K562 (cell line): ENCODE results near the gene FCGR3B.
"Not testable (repeated sequence)": the region's sequence is repeated elsewhere in the genome, so short reads cannot be mapped to it uniquely, and the experiment has no call there.

Source experiments
- BDP1 ChIP-seq: IDR thresholded peaks from 3 replicates; pipeline ENCODE4 v1.6.1; 2011; ENCODE audit not compliant: insufficient read length, insufficient read depth
- CTCF ChIP-seq, 3 experiments: IDR thresholded peaks in 2 of 3; conservative IDR thresholded peaks in 1 of 3; 2 replicates each; pipeline ENCODE4 v1.5.1; 2011 to 2012; ENCODE audit warnings: low read length in 3 of 3, mild to moderate bottlenecking in 3 of 3, control low read depth in 2 of 3, improper control_type of control experiment in 1 of 3, inconsistent platforms in 1 of 3, low read depth in 1 of 3, mixed read lengths in 1 of 3, moderate library complexity in 1 of 3; ENCODE audit not compliant: insufficient read depth in 2 of 3
- GATAD2A ChIP-seq: fragments of 450-650 bp; IDR thresholded peaks from 2 replicates; pipeline ENCODE4 v1.6.1; 2017
- MBD2 ChIP-seq: sonication (generic); IDR thresholded peaks from 2 replicates; pipeline ENCODE4 v1.6.1; 2016; ENCODE audit warnings: low read depth, borderline replicate concordance
- NFIC ChIP-seq: fragments of 450-650 bp; IDR thresholded peaks from 2 replicates; pipeline ENCODE4 v1.6.1; 2017; ENCODE audit warnings: mild to moderate bottlenecking, inconsistent platforms
- POLR2A ChIP-seq: fragments of 450-650 bp; conservative IDR thresholded peaks from 2 replicates; pipeline ENCODE4 v1.6.1; 2016
- TF ChIP-seq, protein P1 (sequence below): fragments of 250-450 bp; sonication (Bioruptor Pico); IDR thresholded peaks from 2 replicates; pipeline ENCODE4 v1.4.0; 2020; ENCODE audit warnings: mild to moderate bottlenecking

- TF ChIP-seq, protein P1, sequence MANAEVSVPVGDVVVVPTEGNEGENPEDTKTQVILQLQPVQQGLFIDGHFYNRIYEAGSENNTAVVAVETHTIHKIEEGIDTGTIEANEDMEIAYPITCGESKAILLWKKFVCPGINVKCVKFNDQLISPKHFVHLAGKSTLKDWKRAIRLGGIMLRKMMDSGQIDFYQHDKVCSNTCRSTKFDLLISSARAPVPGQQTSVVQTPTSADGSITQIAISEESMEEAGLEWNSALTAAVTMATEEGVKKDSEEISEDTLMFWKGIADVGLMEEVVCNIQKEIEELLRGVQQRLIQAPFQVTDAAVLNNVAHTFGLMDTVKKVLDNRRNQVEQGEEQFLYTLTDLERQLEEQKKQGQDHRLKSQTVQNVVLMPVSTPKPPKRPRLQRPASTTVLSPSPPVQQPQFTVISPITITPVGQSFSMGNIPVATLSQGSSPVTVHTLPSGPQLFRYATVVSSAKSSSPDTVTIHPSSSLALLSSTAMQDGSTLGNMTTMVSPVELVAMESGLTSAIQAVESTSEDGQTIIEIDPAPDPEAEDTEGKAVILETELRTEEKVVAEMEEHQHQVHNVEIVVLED (CRISPR knock-in tag), result not testable (repeated sequence)
- not testable (repeated sequence) for TF ChIP-seq CTCF (IDR thresholded peaks at IDR 0.05 in 2 of 3, conservative IDR thresholded peaks at IDR 0.05 in 1 of 3; ENCODE audit: insufficient read depth in 2 of 3, low read depth in 1 of 3, low read length in 3 of 3); MBD2; NFIC; POLR2A; GATAD2A; BDP1
These were observed 33.7 kb upstream of the FCGR3B start for GRCh38 chr1:161664689-161665088.
